LNCAP (cell line): ENCODE data around the gene CDH4.
A peak's percentile ranks its signal among the peaks of the same experiment; 100 is the strongest.

Experiments
- TF ChIP-seq, protein P1 (sequence below): fragments of 450-650 bp; IDR thresholded peaks from 2 replicates; pipeline ENCODE4 v1.5.1; 2017; ENCODE audit warnings: mild to moderate bottlenecking

The CDH4 gene

DNA sequence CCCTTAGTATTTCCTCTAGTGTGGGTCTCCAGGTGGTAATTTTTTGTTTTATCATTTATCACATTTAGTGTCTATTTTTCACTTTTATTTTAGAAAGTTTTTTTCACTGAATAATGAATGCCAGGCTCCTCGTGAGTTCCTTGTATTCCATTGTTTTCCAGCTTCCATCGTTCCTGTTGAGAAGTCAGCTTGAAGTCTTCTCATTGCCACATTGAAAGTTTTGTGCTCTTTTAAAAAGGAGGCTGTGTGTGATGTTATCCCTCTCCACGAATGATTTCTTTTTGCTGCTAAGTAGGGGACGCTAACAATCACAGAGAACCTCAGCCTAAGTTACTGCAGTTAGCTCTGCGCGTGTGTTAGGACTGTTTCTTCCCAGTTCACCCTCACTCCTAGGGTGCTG is 619.1 kb downstream of the CDH4 start:
- TF ChIP-seq, protein P1, sequence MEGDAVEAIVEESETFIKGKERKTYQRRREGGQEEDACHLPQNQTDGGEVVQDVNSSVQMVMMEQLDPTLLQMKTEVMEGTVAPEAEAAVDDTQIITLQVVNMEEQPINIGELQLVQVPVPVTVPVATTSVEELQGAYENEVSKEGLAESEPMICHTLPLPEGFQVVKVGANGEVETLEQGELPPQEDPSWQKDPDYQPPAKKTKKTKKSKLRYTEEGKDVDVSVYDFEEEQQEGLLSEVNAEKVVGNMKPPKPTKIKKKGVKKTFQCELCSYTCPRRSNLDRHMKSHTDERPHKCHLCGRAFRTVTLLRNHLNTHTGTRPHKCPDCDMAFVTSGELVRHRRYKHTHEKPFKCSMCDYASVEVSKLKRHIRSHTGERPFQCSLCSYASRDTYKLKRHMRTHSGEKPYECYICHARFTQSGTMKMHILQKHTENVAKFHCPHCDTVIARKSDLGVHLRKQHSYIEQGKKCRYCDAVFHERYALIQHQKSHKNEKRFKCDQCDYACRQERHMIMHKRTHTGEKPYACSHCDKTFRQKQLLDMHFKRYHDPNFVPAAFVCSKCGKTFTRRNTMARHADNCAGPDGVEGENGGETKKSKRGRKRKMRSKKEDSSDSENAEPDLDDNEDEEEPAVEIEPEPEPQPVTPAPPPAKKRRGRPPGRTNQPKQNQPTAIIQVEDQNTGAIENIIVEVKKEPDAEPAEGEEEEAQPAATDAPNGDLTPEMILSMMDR = no peak

DNA sequence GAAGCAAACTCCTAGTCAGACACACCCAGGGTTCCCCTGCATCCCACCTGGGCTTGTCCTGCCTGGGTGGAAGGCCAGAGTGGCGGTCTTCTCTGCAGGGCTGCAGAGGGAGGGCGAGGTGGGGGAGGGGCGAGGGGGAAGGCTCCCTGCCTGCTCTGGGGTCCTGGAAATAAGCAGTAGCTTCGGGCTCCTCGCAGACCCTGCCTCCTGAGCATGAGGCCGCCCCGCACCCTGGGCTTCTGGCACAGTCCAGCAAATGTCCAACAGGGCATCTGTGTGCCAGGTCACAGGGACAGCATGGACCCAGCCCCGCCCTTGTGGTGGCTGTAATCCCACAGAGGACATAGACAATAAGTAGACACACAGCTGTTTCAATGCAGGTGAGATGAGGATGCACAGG is 619.9 kb downstream of the CDH4 start:
- TF ChIP-seq, protein P1 = no peak

DNA sequence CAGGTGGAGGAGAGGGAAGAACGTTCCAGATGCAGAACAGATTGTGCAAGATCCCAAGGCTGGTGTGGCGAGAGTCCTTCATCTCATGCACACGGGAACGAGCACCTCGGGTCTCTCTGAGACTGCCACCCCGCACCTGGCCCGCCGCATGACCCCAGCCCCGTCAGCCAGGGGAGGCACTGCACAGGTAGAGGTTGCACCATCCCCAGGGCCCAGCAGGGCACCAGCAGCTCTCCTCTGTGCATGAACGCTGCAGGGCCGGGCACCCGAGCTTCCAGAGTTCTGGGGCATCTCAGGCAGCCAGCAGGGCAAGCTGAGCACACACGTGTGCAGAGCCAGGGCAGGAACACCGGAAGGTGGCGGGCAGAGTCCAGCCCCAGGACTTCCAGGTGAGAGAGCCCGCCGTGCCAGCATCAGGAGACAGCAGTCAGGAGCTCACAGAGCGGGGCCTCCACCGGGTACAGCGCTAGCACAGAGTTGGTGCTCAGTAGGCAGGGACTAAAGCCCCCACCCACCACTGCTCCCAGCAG is 620.4 kb downstream of the CDH4 start:
- TF ChIP-seq, protein P1 = no peak

DNA sequence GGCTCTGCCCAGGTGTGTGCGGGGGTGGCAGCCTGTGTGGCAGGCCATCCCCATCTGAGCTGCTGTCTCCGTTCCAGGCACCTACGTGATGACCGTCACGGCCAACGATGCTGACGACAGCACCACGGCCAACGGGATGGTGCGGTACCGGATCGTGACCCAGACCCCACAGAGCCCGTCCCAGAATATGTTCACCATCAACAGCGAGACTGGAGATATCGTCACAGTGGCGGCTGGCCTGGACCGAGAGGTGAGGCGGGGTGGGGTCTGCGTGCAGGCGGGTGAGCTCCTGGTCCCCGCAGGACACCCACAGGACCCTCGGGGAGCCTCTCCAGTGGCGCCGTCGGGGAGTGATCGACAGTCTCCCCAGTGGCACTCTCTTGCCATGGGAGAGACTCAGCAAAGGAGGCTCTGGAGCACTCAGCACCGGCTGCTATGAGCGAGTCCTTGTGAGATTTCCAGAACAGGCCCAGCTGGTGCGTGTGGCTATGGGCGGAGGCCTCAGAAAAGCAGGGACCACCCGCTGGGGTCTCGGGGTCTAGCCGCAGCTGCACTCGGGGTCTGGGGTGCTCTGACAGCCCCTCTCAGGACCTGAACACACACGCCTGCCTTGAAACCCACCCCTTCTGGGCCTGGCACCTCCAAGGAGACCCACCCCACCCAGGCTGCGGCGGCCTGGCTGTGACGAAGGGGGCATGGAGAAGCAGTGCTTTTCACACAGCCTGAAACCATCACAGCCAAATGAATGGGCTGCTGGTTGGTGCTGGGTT is 621.8 kb downstream of the CDH4 start:
- TF ChIP-seq, protein P1 = no peak

DNA sequence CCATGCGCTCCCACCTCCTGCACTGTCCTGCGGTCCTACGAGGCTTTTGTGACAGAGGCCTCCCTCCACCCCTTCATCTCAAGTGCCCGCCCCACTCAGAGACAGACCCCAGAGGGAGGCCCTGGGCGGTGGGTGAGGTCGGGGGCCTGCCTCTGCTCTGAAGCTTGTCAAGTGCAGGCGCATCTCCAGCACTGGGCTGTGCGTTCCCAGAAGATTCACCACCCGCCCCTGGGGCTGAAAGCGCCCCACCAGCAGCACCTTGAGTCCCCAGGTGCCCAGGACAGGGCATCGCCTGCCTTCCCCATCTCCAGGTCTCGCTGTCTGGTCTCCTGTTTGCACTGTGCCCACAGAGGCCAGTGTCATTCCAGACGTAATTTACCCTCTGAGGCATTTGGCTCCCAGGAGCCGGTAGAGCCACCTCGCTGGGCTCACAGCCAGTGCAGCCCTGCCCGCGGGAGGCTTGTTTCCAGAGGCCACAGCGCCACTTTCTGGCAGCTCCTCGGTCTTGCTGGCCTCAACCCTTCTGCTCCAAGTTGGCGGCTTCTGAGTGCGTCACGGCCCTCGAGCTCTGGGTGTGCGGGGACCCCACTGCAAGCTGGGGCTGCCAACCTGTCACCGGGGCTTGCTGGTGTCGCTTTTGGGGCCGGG is 622.5 kb downstream of the CDH4 start:
- TF ChIP-seq, protein P1 = peak; percentile 60

DNA sequence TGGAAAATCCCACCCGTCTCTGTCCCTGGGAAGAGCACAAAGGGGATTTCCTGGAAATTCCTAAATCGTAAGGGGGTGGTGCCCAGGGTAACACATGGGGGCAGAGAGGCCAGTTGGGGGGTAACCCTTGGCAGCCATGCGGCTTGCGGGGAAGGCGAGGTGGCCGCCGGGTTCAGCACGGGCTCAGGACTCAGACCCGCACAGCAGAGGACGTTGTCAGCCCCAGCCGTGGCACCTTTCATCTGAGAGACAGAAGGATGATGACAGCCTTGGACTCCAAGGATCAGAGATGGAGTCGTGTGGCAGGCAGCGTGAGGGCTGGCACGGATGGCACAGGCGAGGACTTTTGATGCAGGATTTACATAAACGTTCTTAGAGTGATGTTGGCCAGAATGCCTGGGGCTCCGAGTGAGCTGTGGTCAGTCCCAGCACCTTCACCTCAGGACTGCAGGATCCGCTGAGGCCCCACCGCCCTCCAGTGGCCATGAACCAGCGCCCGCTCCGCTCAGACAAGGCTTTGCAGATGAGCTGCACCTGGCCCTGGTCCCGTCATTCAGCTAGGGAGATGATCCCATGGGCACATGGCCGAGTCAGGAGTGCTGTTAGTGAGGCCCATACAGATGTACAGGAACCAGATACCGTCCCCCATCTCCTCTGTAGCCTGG is 623.3 kb downstream of the CDH4 start:
- TF ChIP-seq, protein P1 = no peak

DNA sequence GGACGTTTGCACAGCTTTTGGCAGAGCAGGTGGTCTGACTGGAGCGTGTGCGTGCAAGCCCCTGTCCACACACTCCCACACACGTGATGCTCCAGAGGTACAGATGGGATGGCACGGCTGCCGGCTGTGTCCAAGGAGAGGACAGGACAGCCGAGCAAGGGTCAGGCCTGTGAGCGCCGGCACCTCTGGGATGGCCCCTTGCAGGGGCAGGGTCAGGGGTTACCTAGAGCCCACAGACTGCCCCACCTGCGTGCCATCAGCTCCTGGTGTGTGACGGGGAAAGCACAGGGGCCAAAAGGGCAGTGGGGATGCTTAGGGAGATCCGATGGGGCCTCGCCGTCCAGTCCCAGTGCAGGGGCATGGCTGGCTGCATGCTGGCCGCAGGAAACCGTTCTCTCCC is 623.9 kb downstream of the CDH4 start:
- TF ChIP-seq, protein P1 = no peak
